ENCODE results near the gene FLYWCH2. TPM values are rescaled to one million over a fixed set of nuclear protein-coding genes. Genes with fewer than 3 reads are reported as not detected.

Gene FLYWCH2
- total RNA-seq, 1 donor from 2014 or later, result 36.5 TPM

GRCh38 chr16:2858245-2859025 is 24.6 kb upstream of the FLYWCH2 start:
- no peak overlapping the region for H3K27ac Mint-ChIP-seq (ENCODE audit: unreplicated experiment)
- Histone ChIP-seq H3K9ac (ENCODE audit: low read length) (no peak overlapping the region), H3K4me1 (ENCODE audit: insufficient read depth, low read length) (peaks cover 5% of the 10 kb centered on the region), H3K9me3 (ENCODE audit: insufficient read depth, low read depth, low read length) (peaks cover 8% of the 10 kb centered on the region), H2AFZ (ENCODE audit: low read depth, low read length) (no peak overlapping the region), H4K20me1 (ENCODE audit: insufficient read depth, low read length) (no peaks in the 10 kb centered on the region), H3K27ac (ENCODE audit: low read depth, low read length) (no peak overlapping the region), H3K4me3 (ENCODE audit: insufficient read depth, low read depth, low read length) (no peak overlapping the region), H3K27me3 (ENCODE audit: insufficient read depth, low read length) (no peaks in the 10 kb centered on the region), H3K36me3 (ENCODE audit: insufficient read depth, low read length) (no peaks in the 10 kb centered on the region), H3K4me2 (ENCODE audit: low read length) (peak overlapping the region; percentile 75), H3K79me2 (ENCODE audit: insufficient read depth, low read length) (no peaks in the 10 kb centered on the region)
- peaks cover 9% of the 10 kb centered on the region for H3K9me3 Mint-ChIP-seq (ENCODE audit: unreplicated experiment)
- peaks cover 8% of the 10 kb centered on the region for H3K27me3 Mint-ChIP-seq (ENCODE audit: low read depth, unreplicated experiment)
- H3K4me1 Mint-ChIP-seq (ENCODE audit: low read depth, unreplicated experiment), result peaks cover 2% of the 10 kb centered on the region
- no peak overlapping the region for H3K4me3 Mint-ChIP-seq (ENCODE audit: unreplicated experiment)
- no peaks in the 10 kb centered on the region for H3K36me3 Mint-ChIP-seq (ENCODE audit: low read depth, unreplicated experiment)
- DNase-seq (ENCODE audit: low read depth) (no peak), FAIRE-seq (no peak)
- TF ChIP-seq EZH2 (IDR thresholded peaks at IDR 0.05; ENCODE audit: insufficient read depth, low read length), result no peak
- TF ChIP-seq CTCF (IDR thresholded peaks at IDR 0.05; ENCODE audit: insufficient read depth, low read depth, low read length), result no peak

DNA sequence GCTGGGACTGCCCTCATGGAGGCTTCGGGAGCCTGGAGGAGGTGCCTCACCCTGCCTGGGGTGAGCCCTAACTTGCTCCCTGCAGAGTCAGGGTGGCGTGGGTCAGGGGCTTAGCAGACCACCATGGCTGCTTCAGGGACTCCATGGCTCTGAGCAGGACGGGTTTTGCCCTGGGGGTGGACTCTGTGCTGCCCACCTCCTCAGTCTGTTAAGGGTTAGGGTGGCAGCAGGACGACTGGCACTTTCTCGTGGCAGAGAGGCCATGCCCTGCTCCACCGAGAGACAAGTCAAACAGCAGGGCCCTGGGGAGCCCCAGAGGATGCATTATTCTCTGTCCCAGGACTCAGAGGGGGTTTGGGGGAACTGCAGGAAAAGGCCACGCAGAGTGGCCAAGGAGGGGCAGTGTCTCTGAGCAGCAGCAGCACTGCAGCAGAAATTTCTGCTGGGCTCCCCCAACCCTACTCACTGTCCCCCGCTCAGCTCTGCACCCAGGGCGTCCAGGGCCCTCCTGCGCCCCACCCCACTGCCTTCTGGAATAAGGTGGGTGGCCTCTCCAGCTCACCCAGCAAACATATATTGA is 23.2 kb upstream of the FLYWCH2 start:
- H3K36me3 ChIP-seq (ENCODE audit: insufficient read depth, low read length), result no peaks in the 10 kb centered on the region
- H3K4me2 ChIP-seq (ENCODE audit: low read length), result no peak overlapping the region
- Mint-ChIP-seq H3K27ac (ENCODE audit: unreplicated experiment) (no peak overlapping the region), H3K27me3 (ENCODE audit: low read depth, unreplicated experiment) (peaks cover 8% of the 10 kb centered on the region), H3K4me1 (ENCODE audit: low read depth, unreplicated experiment) (peaks cover 2% of the 10 kb centered on the region), H3K36me3 (ENCODE audit: low read depth, unreplicated experiment) (no peaks in the 10 kb centered on the region), H3K9me3 (ENCODE audit: unreplicated experiment) (peaks cover 5% of the 10 kb centered on the region), H3K4me3 (ENCODE audit: unreplicated experiment) (no peak overlapping the region)
- H3K4me1 ChIP-seq (ENCODE audit: insufficient read depth, low read length), result peaks cover 5% of the 10 kb centered on the region
- no peak overlapping the region for H3K9ac ChIP-seq (ENCODE audit: low read length)
- no peak overlapping the region for H3K4me3 ChIP-seq (ENCODE audit: insufficient read depth, low read depth, low read length)
- TF ChIP-seq EZH2 (IDR thresholded peaks at IDR 0.05; ENCODE audit: insufficient read depth, low read length), result no peak
- no peak for TF ChIP-seq CTCF (IDR thresholded peaks at IDR 0.05; ENCODE audit: insufficient read depth, low read depth, low read length)
- H2AFZ ChIP-seq (ENCODE audit: low read depth, low read length), result no peak overlapping the region
- H3K79me2 ChIP-seq (ENCODE audit: insufficient read depth, low read length), result no peaks in the 10 kb centered on the region
- peaks cover 8% of the 10 kb centered on the region for H3K9me3 ChIP-seq (ENCODE audit: insufficient read depth, low read depth, low read length)
- no peak for DNase-seq (ENCODE audit: low read depth)
- H4K20me1 ChIP-seq (ENCODE audit: insufficient read depth, low read length), result no peaks in the 10 kb centered on the region
- H3K27me3 ChIP-seq (ENCODE audit: insufficient read depth, low read length), result no peaks in the 10 kb centered on the region
- FAIRE-seq, result no peak
- H3K27ac ChIP-seq (ENCODE audit: low read depth, low read length), result no peak overlapping the region
